NCI-H2196 treated with DMSO at 0.1 percent for 48 hours (cell line): ENCODE measurements around the gene SST.

Source experiments
- DNase-seq: peaks from one replicate; lab custom pipeline; 2025; ENCODE audit not compliant: unreplicated experiment; lab: John Stamatoyannopoulos, UW

SST gene

GRCh38 chr3:187636528-187636927 lies 33.7 kb downstream of the SST start:
- no peak for DNase-seq

DNA sequence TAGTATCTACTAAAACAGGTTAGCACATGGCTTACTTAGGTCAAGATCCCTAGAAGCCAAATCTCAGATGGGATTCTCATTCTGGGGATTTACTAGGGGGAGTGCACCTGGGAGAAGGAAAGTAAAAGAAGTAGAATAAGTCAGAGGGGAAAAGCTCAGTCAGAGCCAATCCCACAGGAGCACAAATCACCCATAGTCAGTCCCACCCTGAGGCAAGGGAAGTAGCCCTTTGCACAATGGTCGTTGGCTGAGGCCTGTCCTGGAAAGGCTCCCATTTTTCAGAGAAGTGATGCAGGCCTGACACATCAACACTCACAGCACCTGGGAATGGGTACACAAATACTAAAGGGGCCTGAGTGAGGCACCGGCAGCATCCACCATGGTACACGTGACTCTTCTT lies 39.8 kb downstream of the SST start:
- DNase-seq, result no peak

DNA sequence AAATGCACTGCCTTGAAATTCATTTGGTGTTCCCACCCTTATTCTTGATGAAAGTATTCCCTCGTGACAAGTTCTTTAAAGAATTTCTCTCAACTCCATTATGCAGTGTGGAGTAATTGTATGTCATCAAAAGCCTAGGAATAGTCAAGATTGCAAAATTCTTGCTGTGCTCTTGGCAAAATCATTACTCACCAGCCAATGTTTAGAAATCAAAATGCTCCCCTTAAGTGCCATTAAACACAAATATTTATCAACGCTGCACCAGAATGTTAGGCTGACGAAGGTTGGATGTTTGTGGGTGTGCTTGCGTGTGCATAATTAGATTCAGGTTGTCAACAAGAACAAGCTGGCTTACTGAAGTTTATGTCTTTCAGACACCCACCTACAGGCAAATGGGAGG lies 40.5 kb downstream of the SST start:
- DNase-seq, result no peak

GRCh38 chr3:187628169-187628568 lies 42.0 kb downstream of the SST start:
- no peak for DNase-seq

GRCh38 chr3:187626581-187626980 lies 43.6 kb downstream of the SST start:
- DNase-seq, result no peak

DNA sequence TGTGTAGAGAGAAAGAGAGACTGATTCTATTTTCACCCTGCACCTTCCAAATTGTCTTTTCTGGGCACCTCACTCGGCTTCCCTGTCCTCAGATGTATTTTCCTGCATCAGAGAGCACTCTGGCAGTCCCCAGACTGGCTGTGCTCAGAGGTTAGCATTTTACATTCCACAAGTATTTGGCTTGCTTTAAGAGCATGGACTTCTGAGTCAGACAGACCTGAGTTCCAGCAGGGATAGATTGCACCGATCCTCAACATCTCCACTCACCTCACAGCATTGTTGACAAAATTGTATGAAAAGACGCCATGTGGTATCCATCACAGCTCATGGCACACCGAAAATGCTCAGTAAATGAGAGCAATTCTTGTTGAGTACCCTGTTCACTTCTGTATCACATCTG lies 45.6 kb downstream of the SST start:
- no peak for DNase-seq

GRCh38 chr3:187623285-187623814 lies 46.8 kb downstream of the SST start:
- DNase-seq, result no peak

- DNase-seq, result no peak
Observed at GRCh38 chr3:187621881-187622280, 48.3 kb downstream of the SST start.

DNA sequence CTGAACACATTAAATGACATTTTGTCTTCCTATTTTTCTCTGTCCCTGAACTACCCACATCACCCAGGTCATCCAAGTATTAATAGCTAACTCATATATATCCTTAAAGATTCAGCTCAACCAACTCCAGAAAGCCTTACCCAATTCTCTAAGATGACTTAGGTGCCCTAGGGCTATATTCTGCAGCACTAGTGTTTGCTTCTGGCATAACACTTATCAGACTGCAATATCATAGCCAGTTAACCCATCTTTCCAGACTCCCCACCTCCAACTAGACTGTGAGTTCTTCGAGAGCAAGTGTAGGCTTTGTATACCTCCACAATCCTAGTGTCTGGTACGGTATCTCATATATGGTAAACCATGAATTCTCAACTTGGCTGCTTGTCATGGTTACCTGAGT lies 50.7 kb downstream of the SST start:
- no peak for DNase-seq
